H9 (cell line): ENCODE data around the gene SLC36A3. TPM values are rescaled to one million over a fixed set of nuclear protein-coding genes. Genes with fewer than 3 reads are reported as not detected.

Source experiments
- DNase-seq: peaks from one replicate; pipeline ENCODE4 v3.0.0-alpha.2; 2017
- H2AFZ ChIP-seq: one replicate; pipeline ENCODE4 v1.6.1; 2013; ENCODE audit warnings: mild to moderate bottlenecking, low read length, control low read depth, moderate library complexity
- H2AK5ac ChIP-seq: 2 replicates; pipeline ENCODE4 v1.6.1; 2013; ENCODE audit warnings: low read length, control low read depth, mixed read lengths; ENCODE audit not compliant: insufficient read length
- H2BK120ac ChIP-seq: one replicate; pipeline ENCODE4 v1.6.1; 2013; ENCODE audit warnings: low read depth, mild to moderate bottlenecking, low read length, control low read depth, inconsistent platforms; ENCODE audit not compliant: poor library complexity, severe bottlenecking
- H2BK12ac ChIP-seq: 2 replicates; pipeline ENCODE4 v1.6.1; 2013; ENCODE audit warnings: low read length, control low read depth, mixed read lengths, low read depth; ENCODE audit not compliant: insufficient read length
- H2BK15ac ChIP-seq: 2 replicates; pipeline ENCODE4 v1.6.1; 2013; ENCODE audit warnings: low read depth, low read length, control low read depth
- H2BK20ac ChIP-seq: one replicate; pipeline ENCODE4 v1.6.1; 2013; ENCODE audit warnings: low read depth, mild to moderate bottlenecking, low read length, control low read depth, inconsistent platforms; ENCODE audit not compliant: poor library complexity, severe bottlenecking
- H2BK5ac ChIP-seq: 2 replicates; pipeline ENCODE4 v1.6.1; 2013; ENCODE audit warnings: low read length, control low read depth, mixed read lengths; ENCODE audit not compliant: insufficient read length
- H3K14ac ChIP-seq: 2 replicates; pipeline ENCODE4 v1.6.1; 2013; ENCODE audit warnings: low read length, control low read depth; ENCODE audit not compliant: insufficient read depth
- H3K18ac ChIP-seq: 2 replicates; pipeline ENCODE4 v1.6.1; 2013; ENCODE audit warnings: low read depth, mild to moderate bottlenecking, mixed read lengths, low read length, control low read depth; ENCODE audit not compliant: insufficient read length
- H3K23ac ChIP-seq: 2 replicates; pipeline ENCODE4 v1.6.1; 2013; ENCODE audit warnings: low read length, control low read depth, mixed read lengths, low read depth; ENCODE audit not compliant: insufficient read length
- H3K23me2 ChIP-seq: 2 replicates; pipeline ENCODE4 v1.6.1; 2013; ENCODE audit warnings: low read depth, mild to moderate bottlenecking, mixed read lengths, low read length, control low read depth; ENCODE audit not compliant: insufficient read length, poor library complexity, severe bottlenecking
- H3K27ac ChIP-seq: 2 replicates; pipeline ENCODE4 v1.5.1; 2013; ENCODE audit warnings: low read length, control low read depth, mixed read lengths, low read depth; ENCODE audit not compliant: insufficient read length
- H3K27me3 ChIP-seq: 2 replicates; pipeline ENCODE4 v1.6.1; 2013; ENCODE audit warnings: low read length, control low read depth, inconsistent platforms; ENCODE audit not compliant: insufficient read depth
- H3K4ac ChIP-seq: 2 replicates; pipeline ENCODE4 v1.6.1; 2013; ENCODE audit warnings: low read depth, mild to moderate bottlenecking, control low read depth, inconsistent platforms, low read length, moderate library complexity
- H3K4me1 ChIP-seq: 2 replicates; pipeline ENCODE4 v1.6.1; 2013; ENCODE audit warnings: low read length, control low read depth, inconsistent platforms; ENCODE audit not compliant: insufficient read depth
- H3K4me2 ChIP-seq: 2 replicates; pipeline ENCODE4 v1.6.1; 2013; ENCODE audit warnings: low read length, control low read depth, mixed read lengths; ENCODE audit not compliant: insufficient read length, insufficient read depth
- H3K56ac ChIP-seq: 2 replicates; pipeline ENCODE4 v1.6.1; 2013; ENCODE audit warnings: low read depth, mild to moderate bottlenecking, mixed read lengths, low read length, control low read depth; ENCODE audit not compliant: insufficient read length
- H3K79me1 ChIP-seq: 2 replicates; pipeline ENCODE4 v1.6.1; 2013; ENCODE audit warnings: low read depth, mild to moderate bottlenecking, moderate library complexity, low read length, control low read depth, inconsistent platforms; ENCODE audit not compliant: insufficient read depth, poor library complexity, severe bottlenecking
- H3K79me2 ChIP-seq: 2 replicates; pipeline ENCODE4 v1.6.1; 2013; ENCODE audit warnings: low read length, control low read depth, inconsistent platforms; ENCODE audit not compliant: insufficient read depth
- H3K9ac ChIP-seq: 2 replicates; pipeline ENCODE4 v1.6.1; 2013; ENCODE audit warnings: low read length, control low read depth, mixed read lengths; ENCODE audit not compliant: insufficient read length; ENCODE audit errors: extremely low read depth
- H3K9me3 ChIP-seq: one replicate; pipeline ENCODE4 v1.6.1; 2013; ENCODE audit warnings: low read depth, low read length, inconsistent platforms; ENCODE audit not compliant: control insufficient read depth
- H3T11ph ChIP-seq: one replicate; pipeline ENCODE4 v1.6.1; 2013; ENCODE audit warnings: mild to moderate bottlenecking, low read length, control low read depth, inconsistent platforms
- H4K20me1 ChIP-seq: one replicate; pipeline ENCODE4 v1.6.1; 2013; ENCODE audit not compliant: control insufficient read depth, insufficient read length, insufficient read depth
- H4K5ac ChIP-seq: 2 replicates; pipeline ENCODE4 v1.6.1; 2013; ENCODE audit warnings: low read depth, mild to moderate bottlenecking, mixed read lengths, low read length, control low read depth; ENCODE audit not compliant: insufficient read length
- H4K8ac ChIP-seq: replicated peaks from 2 replicates; pipeline ENCODE4 v1.6.1; 2013; ENCODE audit warnings: low read length, control low read depth, mixed read lengths, low read depth; ENCODE audit not compliant: insufficient read length
- H4K91ac ChIP-seq: 2 replicates; pipeline ENCODE4 v1.6.1; 2013; ENCODE audit warnings: low read depth, mild to moderate bottlenecking, moderate library complexity, mixed read lengths, low read length, control low read depth; ENCODE audit not compliant: insufficient read length
- H3K27ac Mint-ChIP-seq, 3 experiments: 2 replicates in 2 of 3; 3 replicates in 1 of 3; pipeline ENCODE4 v1.8.0; 2020 to 2021; ENCODE audit warnings: mixed read lengths in 3 of 3, mild to moderate bottlenecking in 1 of 3, moderate library complexity in 1 of 3
- H3K27me3 Mint-ChIP-seq: 2 replicates; pipeline ENCODE4 v1.8.0; 2021; ENCODE audit warnings: low read depth, mild to moderate bottlenecking, moderate library complexity, mixed read lengths
- H3K36me3 Mint-ChIP-seq, 3 experiments: 2 replicates in 2 of 3; 3 replicates in 1 of 3; pipeline ENCODE4 v1.8.0; 2020 to 2021; ENCODE audit warnings: low read depth in 3 of 3, mixed read lengths in 3 of 3; ENCODE audit not compliant: insufficient read depth in 1 of 3
- H3K4me1 Mint-ChIP-seq, 2 experiments: 2 replicates each; pipeline ENCODE4 v1.8.0; 2020; ENCODE audit warnings: mixed read lengths in 2 of 2
- H3K4me3 Mint-ChIP-seq, 2 experiments: 2 replicates in 1 of 2; 3 replicates in 1 of 2; pipeline ENCODE4 v1.8.0; 2020 to 2021; ENCODE audit warnings: mild to moderate bottlenecking in 2 of 2, mixed read lengths in 2 of 2, moderate library complexity in 1 of 2
- H3K9me3 Mint-ChIP-seq, 2 experiments: 2 replicates in 1 of 2; 3 replicates in 1 of 2; pipeline ENCODE4 v1.8.0; 2020; ENCODE audit warnings: mild to moderate bottlenecking in 2 of 2, mixed read lengths in 2 of 2, moderate library complexity in 1 of 2
- WGBS: extraction: QIAGEN DNeasy Blood & Tissue Kit; methylation state at CpG from one replicate; pipeline ENCODE4 v1.1.7; 2013; ENCODE audit warnings: missing lambda C conversion rate, low lambda C conversion rate, mixed read lengths; ENCODE audit not compliant: insufficient read length; ENCODE audit errors: extremely low coverage; 5-methylcytosine and 5-hydroxymethylcytosine counted together
- total RNA-seq: library from RNA; stranded (reverse); gene quantifications from 2 replicates; pipeline ENCODE4 v1.2.1, GENCODE V29; 2021
- TF ChIP-seq, protein P1 (sequence below): fragments of 200-600 bp; sonication (generic); conservative IDR thresholded peaks from 3 replicates; pipeline ENCODE4 v1.8.0; 2021; ENCODE audit warnings: antibody characterized with exemption, mild to moderate bottlenecking

Gene SLC36A3
- total RNA-seq, 1 experiment from 2014 or later, result not detected

DNA sequence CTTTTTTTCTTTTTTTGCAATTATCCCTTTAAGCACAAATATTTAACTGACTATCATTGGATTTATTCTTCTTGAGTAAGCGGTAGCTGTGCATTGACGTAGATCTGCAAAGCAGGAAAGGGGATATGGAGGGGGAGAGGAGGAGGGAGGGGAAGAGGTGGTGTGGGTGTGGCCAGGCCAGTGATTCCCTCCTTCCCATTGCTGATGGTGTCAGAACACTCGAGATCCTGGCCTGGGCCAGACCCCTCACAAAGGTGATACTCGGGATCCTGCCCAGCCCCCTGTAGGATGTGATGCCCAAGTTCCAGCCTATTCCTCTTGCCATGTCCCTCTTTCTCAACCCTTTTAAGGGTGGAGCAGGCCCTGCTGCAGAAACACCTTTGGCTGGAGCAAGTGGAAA lies 9.9 kb downstream of the SLC36A3 start:
- Histone ChIP-seq H2BK15ac (no peak overlapping the region), H4K91ac (no peak overlapping the region), H4K5ac (no peak overlapping the region), H2BK12ac (no peak overlapping the region), H2BK20ac (no peak overlapping the region), H3T11ph (no peak overlapping the region), H3K79me1 (no peaks in the 10 kb centered on the region), H4K8ac (no peak overlapping the region), H3K4me2 (no peak overlapping the region), H3K27ac (no peak overlapping the region), H3K4ac (no peak overlapping the region), H3K9ac (no peak overlapping the region), H3K4me1 (no peaks in the 10 kb centered on the region), H2BK120ac (no peak overlapping the region), H3K79me2 (no peaks in the 10 kb centered on the region), H3K23me2 (no peaks in the 10 kb centered on the region), H3K56ac (no peak overlapping the region), H3K9me3 (no peaks in the 10 kb centered on the region), H2AFZ (no peak overlapping the region), H3K14ac (no peak overlapping the region), H3K23ac (no peak overlapping the region), H3K18ac (no peak overlapping the region), H2AK5ac (no peak overlapping the region), H3K27me3 (no peaks in the 10 kb centered on the region), H2BK5ac (no peak overlapping the region), H4K20me1 (no peaks in the 10 kb centered on the region)
- TF ChIP-seq, protein P1, sequence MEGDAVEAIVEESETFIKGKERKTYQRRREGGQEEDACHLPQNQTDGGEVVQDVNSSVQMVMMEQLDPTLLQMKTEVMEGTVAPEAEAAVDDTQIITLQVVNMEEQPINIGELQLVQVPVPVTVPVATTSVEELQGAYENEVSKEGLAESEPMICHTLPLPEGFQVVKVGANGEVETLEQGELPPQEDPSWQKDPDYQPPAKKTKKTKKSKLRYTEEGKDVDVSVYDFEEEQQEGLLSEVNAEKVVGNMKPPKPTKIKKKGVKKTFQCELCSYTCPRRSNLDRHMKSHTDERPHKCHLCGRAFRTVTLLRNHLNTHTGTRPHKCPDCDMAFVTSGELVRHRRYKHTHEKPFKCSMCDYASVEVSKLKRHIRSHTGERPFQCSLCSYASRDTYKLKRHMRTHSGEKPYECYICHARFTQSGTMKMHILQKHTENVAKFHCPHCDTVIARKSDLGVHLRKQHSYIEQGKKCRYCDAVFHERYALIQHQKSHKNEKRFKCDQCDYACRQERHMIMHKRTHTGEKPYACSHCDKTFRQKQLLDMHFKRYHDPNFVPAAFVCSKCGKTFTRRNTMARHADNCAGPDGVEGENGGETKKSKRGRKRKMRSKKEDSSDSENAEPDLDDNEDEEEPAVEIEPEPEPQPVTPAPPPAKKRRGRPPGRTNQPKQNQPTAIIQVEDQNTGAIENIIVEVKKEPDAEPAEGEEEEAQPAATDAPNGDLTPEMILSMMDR, result no peak
- peak; percentile 63 for DNase-seq
- Mint-ChIP-seq H3K4me3 (no peak overlapping the region), H3K27ac (no peak overlapping the region), H3K36me3 (no peaks in the 10 kb centered on the region; a peak in 1 of 7 replicates), H3K4me1 (peaks cover 12 to 13% of the 10 kb centered on the region in 2 experiments), H3K27me3 (no peaks in the 10 kb centered on the region; the same call in 1 of the 2 replicates), H3K9me3 (no peaks in the 10 kb centered on the region)
- WGBS, result no CpG with 5 or more reads among the region's 4 CpGs
